GM12872 (cell line): Measurements from ENCODE around the gene TBC1D10B.

Experiments
- CTCF ChIP-seq: IDR thresholded peaks from 3 replicates; pipeline ENCODE4 v1.5.1; 2011; ENCODE audit warnings: low read depth, mild to moderate bottlenecking, low read length, moderate library complexity; ENCODE audit not compliant: insufficient read depth

Gene TBC1D10B

GRCh38 chr16:30358990-30359870 is 11.1 kb downstream of the TBC1D10B start:
- no peak for TF ChIP-seq CTCF

- TF ChIP-seq CTCF: no peak
Observed at GRCh38 chr16:30358577-30358936, 11.7 kb downstream of the TBC1D10B start.

- TF ChIP-seq CTCF: no peak
Observed at GRCh38 chr16:30357715-30358576, 12.3 kb downstream of the TBC1D10B start.

- TF ChIP-seq CTCF: no peak
Observed at GRCh38 chr16:30357085-30357714, 13.1 kb downstream of the TBC1D10B start.

GRCh38 chr16:30356401-30357084 is 13.8 kb downstream of the TBC1D10B start:
- TF ChIP-seq CTCF: no peak

GRCh38 chr16:30355954-30356308 is 14.4 kb downstream of the TBC1D10B start:
- TF ChIP-seq CTCF: no peak
